ENCODE measurements around the gene P4HB.

Gene P4HB

GRCh38 chr17:81813371-81813684, 47.0 kb downstream of the P4HB start (continued):
- TF ChIP-seq POU6F1 (CRISPR knock-in tag; IDR thresholded peaks at IDR 0.05; ENCODE audit: borderline replicate concordance, low read depth) (no peak), CREB5 (CRISPR knock-in tag; IDR thresholded peaks at IDR 0.05; ENCODE audit: low read depth) (no peak)

GRCh38 chr17:81812571-81813370, 47.6 kb downstream of the P4HB start:
- TF ChIP-seq POU6F1 (CRISPR knock-in tag; IDR thresholded peaks at IDR 0.05; ENCODE audit: borderline replicate concordance, low read depth) (no peak), ESRRG (CRISPR knock-in tag; IDR thresholded peaks at IDR 0.05) (no peak), ISL1 (CRISPR knock-in tag; IDR thresholded peaks at IDR 0.05) (no peak), TSHZ2 (CRISPR knock-in tag; IDR thresholded peaks at IDR 0.05) (no peak), CREB5 (CRISPR knock-in tag; IDR thresholded peaks at IDR 0.05; ENCODE audit: low read depth) (no peak)
- ATAC-seq = no peak

GRCh38 chr17:81811705-81812570, 48.4 kb downstream of the P4HB start:
- TF ChIP-seq ZFP30 (CRISPR knock-in tag; IDR thresholded peaks at IDR 0.05) (no peak), ZNF8 (CRISPR knock-in tag; IDR thresholded peaks at IDR 0.05) (no peak), TOX (CRISPR knock-in tag; IDR thresholded peaks at IDR 0.05; ENCODE audit: borderline replicate concordance) (no peak)
- peak; percentile 9; the same call in 2 of the 3 replicates for ATAC-seq

GRCh38 chr17:81810892-81811704, 49.2 kb downstream of the P4HB start:
- no peak for ATAC-seq
- TF ChIP-seq BACH2 (CRISPR knock-in tag; IDR thresholded peaks at IDR 0.05; ENCODE audit: borderline replicate concordance) = no peak
- no peak for TF ChIP-seq POU6F1 (CRISPR knock-in tag; IDR thresholded peaks at IDR 0.05; ENCODE audit: borderline replicate concordance, low read depth)
- no peak for TF ChIP-seq CSDC2 (CRISPR knock-in tag; IDR thresholded peaks at IDR 0.05)
- TF ChIP-seq ZFP3 (CRISPR knock-in tag; IDR thresholded peaks at IDR 0.05) = no peak
- TF ChIP-seq PPARA (CRISPR knock-in tag; IDR thresholded peaks at IDR 0.05; ENCODE audit: borderline replicate concordance) = no peak
- TF ChIP-seq CSRNP3 (CRISPR knock-in tag; IDR thresholded peaks at IDR 0.05) = no peak
- no peak for TF ChIP-seq TSHZ2 (CRISPR knock-in tag; IDR thresholded peaks at IDR 0.05)
- no peak for TF ChIP-seq SNAI2 (CRISPR knock-in tag; IDR thresholded peaks at IDR 0.05)
- no peak for TF ChIP-seq TOX (CRISPR knock-in tag; IDR thresholded peaks at IDR 0.05; ENCODE audit: borderline replicate concordance)
- no peak for TF ChIP-seq ZFP30 (CRISPR knock-in tag; IDR thresholded peaks at IDR 0.05)
- no peak for TF ChIP-seq ESRRG (CRISPR knock-in tag; IDR thresholded peaks at IDR 0.05)
- TF ChIP-seq ZNF565 (CRISPR knock-in tag; conservative IDR thresholded peaks at IDR 0.05; ENCODE audit: low read depth) = no peak

Data from SK-N-SH treated with all-trans-retinoic acid at 6 μM for 48 hours (cell line).